ENCODE measurements around the gene CLCN4. TPM values are rescaled to one million over a fixed set of nuclear protein-coding genes. Genes with fewer than 3 reads are reported as not detected.

Gene CLCN4
- total and polyA plus RNA-seq, 10 of the 15 experiments (the other 5 are each of a cell fraction or from before 2014, with no cell fraction given), result 0.90 to 6.9 (median 2.9) TPM

- TF ChIP-seq MYC (IDR thresholded peaks at IDR 0.05; ENCODE audit: insufficient read depth, insufficient read length, insufficient replicate concordance, low read length, severe bottlenecking) (no peak), MTA2 (IDR thresholded peaks at IDR 0.05; ENCODE audit: low read depth) (no peak), POLR2A (IDR thresholded peaks at IDR 0.05; ENCODE audit: low read depth, low read length) (no peak), ZNF622 (IDR thresholded peaks at IDR 0.05) (no peak), NR2C1 (IDR thresholded peaks at IDR 0.05) (no peak)
These were observed 35.9 kb upstream of the CLCN4 start (continued) for GRCh38 chrX:10120828-10121227.

- H3K36me3 ChIP-seq (ENCODE audit: control insufficient read depth in 2 of 2, insufficient read depth in 2 of 2, low read length in 1 of 2), result peaks cover 0 to 6% of the 10 kb centered on the region in 2 experiments; a peak in 2 of 4 replicates
- in situ Hi-C loops (cut with MboI) (loop anchor here (25.0 kb wide), 1 partner anchor 1309 kb away; the partner anchor contains the start of gene FAM9A), intact Hi-C loops (cut with micrococcal nuclease; ENCODE audit: unreplicated experiment) (loop anchor here (2.0 kb wide), 1 partner anchor 45 kb away; no protein-coding TSS in a partner anchor)
- H3K27ac ChIP-seq (ENCODE audit: control insufficient read depth, insufficient read depth), result no peak overlapping the region
- ChIA-PET CTCF (interaction anchor here (0.9 to 12.3 kb wide), 13 partner anchors 24 to 249 kb away, joined by 3 to 412 read pairs (median 29); partner anchors contain the start of gene CLCN4), POLR2A (interaction anchor here (1.3 kb wide), 1 partner anchor 11 kb away, joined by 3 read pairs; no protein-coding TSS in a partner anchor), RAD21 (ENCODE audit: unreplicated experiment) (interaction anchor here (0.7 to 13.2 kb wide), 4 partner anchors 11 to 124 kb away, joined by 3 to 424 read pairs (median 9); no protein-coding TSS in a partner anchor), SMC1A (ENCODE audit: uncharacterized antibody, unreplicated experiment) (interaction anchor here (0.7 to 6.6 kb wide), 7 partner anchors 10 to 236 kb away, joined by 3 to 281 read pairs (median 4); no protein-coding TSS in a partner anchor)
- H3K9me3 ChIP-seq (replicated peaks; ENCODE audit: control insufficient read depth, insufficient read depth, low read length), result no peaks in the 10 kb centered on the region; the same call in 2 of the 3 replicates
- no peaks in the 10 kb centered on the region for H4K20me1 ChIP-seq (ENCODE audit: control insufficient read depth, insufficient read depth)
- H3K79me2 ChIP-seq (ENCODE audit: control insufficient read depth, insufficient read depth, low read length), result no peaks in the 10 kb centered on the region
- 3% methylated on average over 9 of the region's 9 CpGs for WGBS (ENCODE audit: insufficient coverage, insufficient replicate concordance, low lambda C conversion rate, missing lambda C conversion rate)
- H3K9ac ChIP-seq (ENCODE audit: control insufficient read depth, insufficient read depth, low read length), result no peak overlapping the region
- DNase-seq (ENCODE audit: low read depth, low spot score) (no peak), FAIRE-seq (peak; percentile 13), ATAC-seq (peak; percentile 78)
- no peak overlapping the region for H3K4me3 ChIP-seq
- no peaks in the 10 kb centered on the region for H3K27me3 ChIP-seq (replicated peaks in 1 of 2; ENCODE audit: control insufficient read depth in 2 of 2, insufficient read depth in 2 of 2, low read length in 1 of 2)
- BruUV-seq (replicated peaks), result no TSS peak
- H2AFZ ChIP-seq (ENCODE audit: control insufficient read depth, low read depth, low read length), result no peak overlapping the region
- peaks cover 31% of the 10 kb centered on the region for H3K4me1 ChIP-seq (ENCODE audit: control insufficient read depth, insufficient read depth, low read length)
- 0 out of 2 replicates have a peak overlapping the region, but pooled peaks have one; percentile 14 for H3K4me2 ChIP-seq (ENCODE audit: control insufficient read depth, insufficient read depth)
- peak; percentile 94 for TF ChIP-seq RUNX3 (IDR thresholded peaks at IDR 0.05; ENCODE audit: low read length)
- TF ChIP-seq, protein P1, sequence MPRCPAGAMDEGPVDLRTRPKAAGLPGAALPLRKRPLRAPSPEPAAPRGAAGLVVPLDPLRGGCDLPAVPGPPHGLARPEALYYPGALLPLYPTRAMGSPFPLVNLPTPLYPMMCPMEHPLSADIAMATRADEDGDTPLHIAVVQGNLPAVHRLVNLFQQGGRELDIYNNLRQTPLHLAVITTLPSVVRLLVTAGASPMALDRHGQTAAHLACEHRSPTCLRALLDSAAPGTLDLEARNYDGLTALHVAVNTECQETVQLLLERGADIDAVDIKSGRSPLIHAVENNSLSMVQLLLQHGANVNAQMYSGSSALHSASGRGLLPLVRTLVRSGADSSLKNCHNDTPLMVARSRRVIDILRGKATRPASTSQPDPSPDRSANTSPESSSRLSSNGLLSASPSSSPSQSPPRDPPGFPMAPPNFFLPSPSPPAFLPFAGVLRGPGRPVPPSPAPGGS (IDR thresholded peaks at IDR 0.05; ENCODE audit: borderline replicate concordance, insufficient read depth, low read depth, low read length, poor library complexity, severe bottlenecking), result peak; percentile 73
- peak; percentile 72 for TF ChIP-seq EED (IDR thresholded peaks at IDR 0.05; ENCODE audit: low read depth)
- peak; percentile 91 for TF ChIP-seq MEF2A (IDR thresholded peaks at IDR 0.05; ENCODE audit: insufficient read depth, low read depth, low read length)
- TF ChIP-seq PAX5 (IDR thresholded peaks at IDR 0.05; ENCODE audit: borderline replicate concordance, low read depth, low read length), result 0 out of 2 replicates have a peak, but pooled peaks have one; percentile 28
- no peak for TF ChIP-seq IRF3 (IDR thresholded peaks at IDR 0.05)
- peak; percentile 77 to 81 for TF ChIP-seq BHLHE40 (IDR thresholded peaks at IDR 0.05; ENCODE audit: borderline replicate concordance in 1 of 2, low read depth in 2 of 2, low read length in 1 of 2)
- no peak for TF ChIP-seq NFYB (IDR thresholded peaks at IDR 0.05; ENCODE audit: insufficient read depth, low read depth, low read length)
- TF ChIP-seq TCF12 (IDR thresholded peaks at IDR 0.05; ENCODE audit: low read depth, low read length), result 0 out of 2 replicates have a peak, but pooled peaks have one; percentile 42
- TF ChIP-seq NFXL1 (IDR thresholded peaks at IDR 0.05; ENCODE audit: borderline replicate concordance), result no peak
- no peak for TF ChIP-seq SREBF2 (IDR thresholded peaks at IDR 0.05; ENCODE audit: low read length)
- no peak for TF ChIP-seq CEBPZ (IDR thresholded peaks at IDR 0.05; ENCODE audit: low read depth, low read length)
- TF ChIP-seq CBFB (IDR thresholded peaks at IDR 0.05; ENCODE audit: low read depth), result peak; percentile 44; the same call in 1 of the 2 replicates
These were observed 35.0 kb upstream of the CLCN4 start for GRCh38 chrX:10121787-10122186.

Measured in GM12878 (cell line).